ENCODE measurements around the gene CD99L2. TPM values are rescaled to one million over a fixed set of nuclear protein-coding genes. Genes with fewer than 3 reads are reported as not detected.

CD99L2 gene
- total RNA-seq, 1 experiment from 2014 or later = 8.6 TPM

DNA sequence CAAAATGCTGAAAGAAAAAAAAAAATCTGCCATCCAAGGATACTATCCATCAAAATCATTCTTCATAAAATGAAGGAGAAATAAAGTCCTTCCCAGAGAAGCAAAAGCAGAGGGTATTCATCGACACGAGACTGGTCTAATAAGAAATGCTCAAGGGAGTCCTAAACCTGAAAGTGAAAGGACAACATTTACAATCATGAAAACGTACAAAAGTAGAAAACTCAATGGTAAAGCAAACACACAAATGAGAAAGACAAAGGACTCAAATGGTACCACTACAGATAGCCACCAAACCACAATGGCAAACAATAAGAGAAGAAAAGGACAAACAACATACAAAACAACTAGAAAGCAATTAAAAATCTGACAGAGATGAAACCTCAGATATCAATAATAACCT lies 41.0 kb downstream of the CD99L2 start:
- Histone ChIP-seq H3K27me3 (ENCODE audit: low read length) (no peaks in the 10 kb centered on the region), H3K4me2 (ENCODE audit: low read depth, low read length, poor library complexity, severe bottlenecking) (no peak overlapping the region), H3K9me2 (replicated peaks; ENCODE audit: insufficient read depth, low read length) (no peaks in the 10 kb centered on the region), H3K4me1 (ENCODE audit: low read length) (no peaks in the 10 kb centered on the region), H4K20me1 (ENCODE audit: insufficient read depth, low read depth, low read length) (no peaks in the 10 kb centered on the region), H3K36me3 (ENCODE audit: insufficient read depth, low read length) (no peaks in the 10 kb centered on the region), H3K9ac (ENCODE audit: low read length) (no peak overlapping the region), H3K27ac (ENCODE audit: low read length) (no peak overlapping the region), H3K79me2 (ENCODE audit: low read length) (no peaks in the 10 kb centered on the region), H3K4me3 (ENCODE audit: low read length) (no peak overlapping the region), H2AFZ (ENCODE audit: low read length) (no peak overlapping the region), H3K9me3 (ENCODE audit: low read length) (peaks cover 16% of the 10 kb centered on the region)
- no peak for DNase-seq

DNA sequence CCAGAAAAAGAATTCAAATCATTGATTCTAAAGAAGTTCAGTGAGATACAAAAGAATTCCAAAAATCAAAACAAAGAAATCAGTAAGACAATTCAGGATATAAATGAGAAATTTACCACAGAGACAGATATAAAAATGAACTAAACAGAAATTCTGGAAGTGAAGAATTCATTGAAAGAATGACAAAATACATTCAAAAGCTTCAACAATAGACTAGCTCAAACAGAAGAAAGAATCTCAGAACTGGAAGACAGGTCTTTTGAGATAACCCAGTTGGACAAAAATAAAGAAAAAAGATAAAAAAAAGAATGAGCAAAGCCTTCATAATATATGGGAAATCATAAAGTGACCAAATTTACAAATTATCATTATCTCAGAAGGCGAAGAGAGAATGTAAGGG lies 41.7 kb downstream of the CD99L2 start:
- no peak for DNase-seq
- Histone ChIP-seq H3K4me1 (ENCODE audit: low read length) (no peaks in the 10 kb centered on the region), H3K9me2 (replicated peaks; ENCODE audit: insufficient read depth, low read length) (no peaks in the 10 kb centered on the region), H3K4me3 (ENCODE audit: low read length) (no peak overlapping the region), H3K9me3 (ENCODE audit: low read length) (peaks cover 16% of the 10 kb centered on the region), H4K20me1 (ENCODE audit: insufficient read depth, low read depth, low read length) (0 out of 2 replicates have a peak, but pooled peaks cover 2% of the 10 kb centered on the region), H3K27me3 (ENCODE audit: low read length) (no peaks in the 10 kb centered on the region), H3K79me2 (ENCODE audit: low read length) (no peaks in the 10 kb centered on the region), H2AFZ (ENCODE audit: low read length) (no peak overlapping the region), H3K4me2 (ENCODE audit: low read depth, low read length, poor library complexity, severe bottlenecking) (no peak overlapping the region), H3K36me3 (ENCODE audit: insufficient read depth, low read length) (no peaks in the 10 kb centered on the region), H3K27ac (ENCODE audit: low read length) (no peak overlapping the region), H3K9ac (ENCODE audit: low read length) (no peak overlapping the region)

DNA sequence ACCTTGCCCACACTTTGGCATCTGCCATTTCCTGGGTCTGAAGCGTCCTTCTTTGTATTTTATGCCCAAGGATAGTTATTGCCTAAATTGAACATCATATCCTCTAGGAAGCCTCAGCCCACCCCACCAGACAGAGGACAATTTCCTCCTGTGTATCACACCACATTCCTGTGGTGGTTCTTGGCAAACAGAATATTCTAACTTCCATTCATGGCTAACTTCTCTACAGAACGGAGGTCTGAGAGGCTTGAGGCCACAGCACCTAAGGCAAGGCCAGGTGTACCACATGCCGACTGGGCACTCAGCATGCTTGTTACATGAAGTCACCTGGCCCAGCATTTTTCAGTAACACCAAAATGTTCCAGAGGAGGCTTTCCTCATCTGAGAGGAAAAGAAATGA lies 42.4 kb downstream of the CD99L2 start:
- no peaks in the 10 kb centered on the region for H3K27me3 ChIP-seq (ENCODE audit: low read length)
- H3K9me2 ChIP-seq (replicated peaks; ENCODE audit: insufficient read depth, low read length) = no peaks in the 10 kb centered on the region
- no peak for DNase-seq
- 0 out of 2 replicates have a peak, but pooled peaks cover 5% of the 10 kb centered on the region for H4K20me1 ChIP-seq (ENCODE audit: insufficient read depth, low read depth, low read length)
- H3K27ac ChIP-seq (ENCODE audit: low read length) = no peak overlapping the region
- no peaks in the 10 kb centered on the region for H3K4me1 ChIP-seq (ENCODE audit: low read length)
- H3K4me3 ChIP-seq (ENCODE audit: low read length) = no peak overlapping the region
- no peaks in the 10 kb centered on the region for H3K79me2 ChIP-seq (ENCODE audit: low read length)
- peaks cover 16% of the 10 kb centered on the region for H3K9me3 ChIP-seq (ENCODE audit: low read length)
- no peaks in the 10 kb centered on the region for H3K36me3 ChIP-seq (ENCODE audit: insufficient read depth, low read length)
- H2AFZ ChIP-seq (ENCODE audit: low read length) = no peak overlapping the region
- H3K4me2 ChIP-seq (ENCODE audit: low read depth, low read length, poor library complexity, severe bottlenecking) = no peak overlapping the region
- no peak overlapping the region for H3K9ac ChIP-seq (ENCODE audit: low read length)

DNA sequence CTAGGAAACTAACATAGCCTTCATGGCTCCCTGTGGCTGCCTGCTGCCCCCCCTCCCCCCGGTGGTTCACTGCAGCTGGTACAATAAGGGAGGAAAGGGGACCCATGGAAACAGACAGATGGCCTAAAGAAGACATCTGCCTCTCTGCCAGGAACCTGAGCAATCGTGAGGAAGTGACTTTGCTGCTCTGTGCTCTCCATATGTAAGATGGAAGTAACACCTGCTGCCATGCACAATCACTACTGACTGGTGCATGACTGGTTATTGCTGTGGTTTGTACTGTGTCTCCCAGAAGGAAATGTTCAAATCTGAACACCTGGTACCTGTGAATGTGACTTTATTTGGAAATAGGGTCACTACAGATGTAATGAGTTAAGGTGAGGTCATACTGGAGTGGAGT lies 43.6 kb downstream of the CD99L2 start:
- peaks cover 16% of the 10 kb centered on the region for H3K9me3 ChIP-seq (ENCODE audit: low read length)
- no peaks in the 10 kb centered on the region for H3K27me3 ChIP-seq (ENCODE audit: low read length)
- no peaks in the 10 kb centered on the region for H3K9me2 ChIP-seq (replicated peaks; ENCODE audit: insufficient read depth, low read length)
- no peak overlapping the region for H3K4me3 ChIP-seq (ENCODE audit: low read length)
- no peak overlapping the region for H3K27ac ChIP-seq (ENCODE audit: low read length)
- H3K36me3 ChIP-seq (ENCODE audit: insufficient read depth, low read length) = no peaks in the 10 kb centered on the region
- H3K4me1 ChIP-seq (ENCODE audit: low read length) = no peaks in the 10 kb centered on the region
- H3K4me2 ChIP-seq (ENCODE audit: low read depth, low read length, poor library complexity, severe bottlenecking) = no peak overlapping the region
- H3K79me2 ChIP-seq (ENCODE audit: low read length) = no peaks in the 10 kb centered on the region
- no peak overlapping the region for H2AFZ ChIP-seq (ENCODE audit: low read length)
- DNase-seq = no peak
- H4K20me1 ChIP-seq (ENCODE audit: insufficient read depth, low read depth, low read length) = 0 out of 2 replicates have a peak, but pooled peaks cover 5% of the 10 kb centered on the region
- H3K9ac ChIP-seq (ENCODE audit: low read length) = no peak overlapping the region

DNA sequence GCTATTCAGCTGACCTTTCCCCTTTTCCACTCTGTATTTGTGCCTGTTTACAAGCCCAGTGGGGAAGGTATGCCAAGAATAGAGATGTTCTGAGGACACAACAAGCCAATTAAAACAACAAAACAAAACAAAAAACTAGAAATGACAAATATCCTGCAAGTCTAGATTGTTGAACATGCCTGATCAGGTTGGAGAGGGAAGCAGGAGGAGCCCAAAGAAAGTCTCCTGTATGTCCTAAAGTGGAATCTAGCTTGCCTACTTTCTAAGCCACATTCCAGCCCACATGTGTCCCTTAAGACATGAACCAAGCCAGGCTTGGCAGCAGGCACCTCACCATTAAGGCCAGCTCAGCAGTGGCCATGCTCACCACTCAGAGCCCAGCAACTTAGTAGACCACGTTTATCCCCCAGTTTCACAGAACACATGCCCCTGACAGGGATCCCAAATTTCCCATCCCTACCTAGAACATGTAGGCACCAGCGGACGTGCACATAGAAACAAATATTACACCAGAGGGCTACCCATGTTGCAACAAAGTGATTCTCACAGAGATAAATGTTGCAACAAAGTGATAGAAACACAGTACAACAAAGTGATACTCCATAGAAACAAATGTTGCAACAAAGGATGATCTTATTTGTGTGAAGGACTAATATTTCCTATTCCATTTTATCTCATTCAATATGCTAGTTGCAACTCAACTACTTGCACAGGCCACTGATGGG lies 48.3 kb downstream of the CD99L2 start:
- Histone ChIP-seq H3K27ac (ENCODE audit: low read length) (no peak overlapping the region), H3K27me3 (ENCODE audit: low read length) (no peaks in the 10 kb centered on the region), H3K9me3 (ENCODE audit: low read length) (no peaks in the 10 kb centered on the region), H4K20me1 (ENCODE audit: insufficient read depth, low read depth, low read length) (0 out of 2 replicates have a peak, but pooled peaks cover 5% of the 10 kb centered on the region), H2AFZ (ENCODE audit: low read length) (no peak overlapping the region), H3K4me1 (ENCODE audit: low read length) (no peaks in the 10 kb centered on the region), H3K4me3 (ENCODE audit: low read length) (no peak overlapping the region), H3K9ac (ENCODE audit: low read length) (no peak overlapping the region), H3K36me3 (ENCODE audit: insufficient read depth, low read length) (no peaks in the 10 kb centered on the region), H3K9me2 (replicated peaks; ENCODE audit: insufficient read depth, low read length) (no peaks in the 10 kb centered on the region), H3K79me2 (ENCODE audit: low read length) (no peaks in the 10 kb centered on the region), H3K4me2 (ENCODE audit: low read depth, low read length, poor library complexity, severe bottlenecking) (no peak overlapping the region)
- DNase-seq = no peak

DNA sequence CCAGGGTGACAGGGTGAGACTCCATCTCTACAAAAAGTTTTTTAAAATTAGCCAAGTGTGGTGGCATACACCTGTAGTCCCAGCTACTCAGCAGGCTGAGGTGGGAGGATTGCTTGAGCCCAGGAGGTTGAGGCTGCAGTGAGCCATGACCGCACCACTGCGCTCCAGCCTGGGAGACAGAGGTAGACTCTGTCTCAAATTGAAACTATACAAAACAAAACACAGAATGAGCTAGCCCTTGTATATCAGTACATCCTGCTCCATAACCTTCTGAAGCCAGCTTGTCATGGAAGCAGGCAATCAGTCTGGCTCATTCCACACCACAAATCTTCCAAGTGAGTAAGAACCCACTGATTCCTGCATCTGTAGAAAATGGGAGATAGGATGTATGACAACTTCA lies 49.0 kb downstream of the CD99L2 start:
- Histone ChIP-seq H3K9ac (ENCODE audit: low read length) (no peak overlapping the region), H3K4me2 (ENCODE audit: low read depth, low read length, poor library complexity, severe bottlenecking) (no peak overlapping the region), H3K9me3 (ENCODE audit: low read length) (no peaks in the 10 kb centered on the region), H3K27me3 (ENCODE audit: low read length) (no peaks in the 10 kb centered on the region), H3K27ac (ENCODE audit: low read length) (no peak overlapping the region), H3K36me3 (ENCODE audit: insufficient read depth, low read length) (no peaks in the 10 kb centered on the region), H3K4me1 (ENCODE audit: low read length) (no peaks in the 10 kb centered on the region), H3K79me2 (ENCODE audit: low read length) (no peaks in the 10 kb centered on the region), H3K9me2 (replicated peaks; ENCODE audit: insufficient read depth, low read length) (no peaks in the 10 kb centered on the region), H3K4me3 (ENCODE audit: low read length) (no peak overlapping the region), H2AFZ (ENCODE audit: low read length) (no peak overlapping the region), H4K20me1 (ENCODE audit: insufficient read depth, low read depth, low read length) (0 out of 2 replicates have a peak, but pooled peaks cover 5% of the 10 kb centered on the region)
- DNase-seq = no peak

DNA sequence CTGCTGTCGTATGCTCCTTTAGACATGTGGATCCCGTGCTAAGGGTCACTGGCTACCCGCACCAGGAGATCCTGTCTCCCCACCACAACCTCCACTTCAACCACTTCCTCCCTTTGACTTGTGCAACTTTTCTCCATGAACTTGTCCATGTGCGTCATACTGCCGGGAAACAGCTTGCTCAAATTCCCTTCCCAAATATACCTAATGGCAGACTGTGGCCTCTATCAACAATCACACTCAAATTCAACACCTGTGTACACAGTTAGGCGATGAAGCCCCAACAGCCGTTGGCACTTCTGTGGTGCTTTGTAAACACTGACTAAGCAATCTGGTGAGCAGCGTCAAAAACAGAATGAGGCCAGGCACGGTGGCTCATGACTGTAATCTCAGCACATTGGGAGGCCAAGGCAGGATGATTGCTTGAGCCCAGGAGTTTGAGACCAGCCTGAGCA lies 49.5 kb downstream of the CD99L2 start:
- no peaks in the 10 kb centered on the region for H3K4me1 ChIP-seq (ENCODE audit: low read length)
- H2AFZ ChIP-seq (ENCODE audit: low read length) = no peak overlapping the region
- H4K20me1 ChIP-seq (ENCODE audit: insufficient read depth, low read depth, low read length) = 0 out of 2 replicates have a peak, but pooled peaks cover 5% of the 10 kb centered on the region

DNA sequence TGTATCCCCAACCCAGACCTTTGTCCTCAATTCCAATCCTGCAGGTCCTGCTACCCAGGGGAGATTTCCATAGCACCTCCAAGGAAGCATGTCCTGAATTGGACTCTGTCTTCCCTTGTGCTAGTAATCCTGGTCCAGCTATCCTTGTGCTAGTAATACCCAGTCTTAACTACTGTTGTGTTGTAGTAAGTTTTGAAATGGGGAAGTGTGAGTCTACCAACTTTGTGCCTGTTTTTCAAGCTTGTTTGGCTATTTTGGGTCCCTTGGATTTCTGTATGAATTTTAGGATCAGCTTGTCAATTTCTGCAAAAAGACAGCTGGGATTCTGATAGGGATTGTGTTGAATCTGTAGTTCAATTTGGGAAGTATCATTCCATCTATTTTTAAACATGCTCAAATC lies 51.4 kb downstream of the CD99L2 start:
- H3K27me3 ChIP-seq (ENCODE audit: low read length) = no peaks in the 10 kb centered on the region
- H3K36me3 ChIP-seq (ENCODE audit: insufficient read depth, low read length) = no peaks in the 10 kb centered on the region
- H3K4me1 ChIP-seq (ENCODE audit: low read length) = no peaks in the 10 kb centered on the region
- 0 out of 2 replicates have a peak, but pooled peaks cover 5% of the 10 kb centered on the region for H4K20me1 ChIP-seq (ENCODE audit: insufficient read depth, low read depth, low read length)
- no peak overlapping the region for H2AFZ ChIP-seq (ENCODE audit: low read length)
- no peak overlapping the region for H3K4me3 ChIP-seq (ENCODE audit: low read length)
- no peaks in the 10 kb centered on the region for H3K9me2 ChIP-seq (replicated peaks; ENCODE audit: insufficient read depth, low read length)
- H3K9me3 ChIP-seq (ENCODE audit: low read length) = no peaks in the 10 kb centered on the region
- H3K79me2 ChIP-seq (ENCODE audit: low read length) = no peaks in the 10 kb centered on the region
- H3K4me2 ChIP-seq (ENCODE audit: low read depth, low read length, poor library complexity, severe bottlenecking) = no peak overlapping the region
- H3K27ac ChIP-seq (ENCODE audit: low read length) = no peak overlapping the region
- DNase-seq = no peak
- H3K9ac ChIP-seq (ENCODE audit: low read length) = no peak overlapping the region

More for the DNA sequence above, 49.5 kb downstream of the CD99L2 start:
- H3K4me3 ChIP-seq (ENCODE audit: low read length) = no peak overlapping the region
- H3K9me3 ChIP-seq (ENCODE audit: low read length) = no peaks in the 10 kb centered on the region
- H3K9ac ChIP-seq (ENCODE audit: low read length) = no peak overlapping the region
- no peaks in the 10 kb centered on the region for H3K9me2 ChIP-seq (replicated peaks; ENCODE audit: insufficient read depth, low read length)
- H3K27ac ChIP-seq (ENCODE audit: low read length) = no peak overlapping the region
- DNase-seq = no peak
- H3K79me2 ChIP-seq (ENCODE audit: low read length) = no peaks in the 10 kb centered on the region
- no peaks in the 10 kb centered on the region for H3K27me3 ChIP-seq (ENCODE audit: low read length)
- no peaks in the 10 kb centered on the region for H3K36me3 ChIP-seq (ENCODE audit: insufficient read depth, low read length)
- H3K4me2 ChIP-seq (ENCODE audit: low read depth, low read length, poor library complexity, severe bottlenecking) = no peak overlapping the region
